HepG2 (cell line): ENCODE results near the gene SMAP2. TPM values are rescaled to one million over a fixed set of nuclear protein-coding genes. Genes with fewer than 3 reads are reported as not detected.

ENCODE experiments used
- ARNTL ChIP-seq: sonication (generic); formaldehyde crosslinking; IDR thresholded peaks from 2 replicates; pipeline ENCODE4 v1.4.0; 2020; ENCODE audit warnings: mild to moderate bottlenecking, missing genetic modification reagents
- DPF2 ChIP-seq: sonication (generic); formaldehyde crosslinking; IDR thresholded peaks from 2 replicates; pipeline ENCODE4 v1.4.0; 2020; ENCODE audit warnings: mild to moderate bottlenecking, low read depth, missing genetic modification reagents, borderline replicate concordance
- EP300 ChIP-seq, 3 experiments: sonication (generic) in 1 of 3; formaldehyde crosslinking in 1 of 3; IDR thresholded peaks; 2 replicates each; pipeline versions ENCODE4 v1.5.1 to v1.6.1; 2011 to 2020; ENCODE audit warnings: low read depth in 2 of 3, low read length in 2 of 3, borderline replicate concordance in 1 of 3, improper control_type of control experiment in 1 of 3, mild to moderate bottlenecking in 1 of 3, missing genetic modification reagents in 1 of 3, moderate library complexity in 1 of 3
- ETV5 ChIP-seq: IDR thresholded peaks from 2 replicates; pipeline ENCODE4 v1.6.1; 2018; ENCODE audit warnings: missing biosample characterization, missing genetic modification reagents, inconsistent platforms, borderline replicate concordance
- FOXJ3 ChIP-seq: sonication (generic); formaldehyde crosslinking; IDR thresholded peaks from 2 replicates; pipeline ENCODE4 v1.4.0; 2020; ENCODE audit warnings: missing genetic modification reagents, mild to moderate bottlenecking, borderline replicate concordance
- GTF3A ChIP-seq: sonication (generic); formaldehyde crosslinking; conservative IDR thresholded peaks from 2 replicates; pipeline ENCODE4 v1.4.0; 2020; ENCODE audit warnings: mild to moderate bottlenecking, missing genetic modification reagents
- GZF1 ChIP-seq: sonication (generic); formaldehyde crosslinking; IDR thresholded peaks from 2 replicates; pipeline ENCODE4 v1.5.1; 2020; ENCODE audit warnings: mild to moderate bottlenecking, missing genetic modification reagents
- JUN ChIP-seq: sonication (generic); formaldehyde crosslinking; IDR thresholded peaks from 2 replicates; pipeline ENCODE4 v1.4.0; 2020; ENCODE audit warnings: mild to moderate bottlenecking, missing genetic modification reagents
- KDM3A ChIP-seq: IDR thresholded peaks from 2 replicates; pipeline ENCODE4 v1.6.1; 2018; ENCODE audit warnings: low read depth, missing compliant biosample characterization
- NFATC3 ChIP-seq: sonication (generic); formaldehyde crosslinking; IDR thresholded peaks from 2 replicates; pipeline ENCODE4 v1.5.1; 2020; ENCODE audit warnings: mild to moderate bottlenecking, missing genetic modification reagents
- POGZ ChIP-seq: sonication (generic); formaldehyde crosslinking; IDR thresholded peaks from 2 replicates; pipeline ENCODE4 v1.4.0; 2020; ENCODE audit warnings: mild to moderate bottlenecking, missing genetic modification reagents
- POLR2AphosphoS5 ChIP-seq: IDR thresholded peaks from 2 replicates; pipeline ENCODE4 v1.6.1; 2012; ENCODE audit warnings: low read depth, low read length
- SMARCE1 ChIP-seq: fragments of 450-650 bp; IDR thresholded peaks from 2 replicates; pipeline ENCODE4 v1.6.1; 2017; ENCODE audit warnings: borderline replicate concordance
- SOX13 ChIP-seq, 3 experiments: fragments of 450-650 bp in 1 of 3; sonication (generic) in 1 of 3; formaldehyde crosslinking in 1 of 3; IDR thresholded peaks in 2 of 3; conservative IDR thresholded peaks in 1 of 3; 2 replicates each; pipeline versions ENCODE4 v1.5.0 to v1.6.1; 2016 to 2020; ENCODE audit warnings: antibody characterized with exemption in 1 of 3, mild to moderate bottlenecking in 1 of 3, missing compliant biosample characterization in 1 of 3, missing genetic modification reagents in 1 of 3, moderate library complexity in 1 of 3
- SYNCRIP ChIP-seq: fragments of 200-400 bp; formaldehyde crosslinking; IDR thresholded peaks from 2 replicates; pipeline ENCODE4 v1.6.1; 2018; ENCODE audit warnings: mild to moderate bottlenecking, low read depth, low read length; ENCODE audit not compliant: insufficient read depth
- TP53 ChIP-seq: sonication (generic); formaldehyde crosslinking; conservative IDR thresholded peaks from 2 replicates; pipeline ENCODE4 v1.4.0; 2020; ENCODE audit warnings: missing genetic modification reagents
- ZNF746 ChIP-seq: sonication (generic); formaldehyde crosslinking; IDR thresholded peaks from 2 replicates; pipeline ENCODE4 v1.8.0; 2022; ENCODE audit warnings: mild to moderate bottlenecking, missing genetic modification reagents
- ZNF761 ChIP-seq: sonication (generic); formaldehyde crosslinking; conservative IDR thresholded peaks from 2 replicates; pipeline ENCODE4 v1.4.0; 2020; ENCODE audit warnings: mild to moderate bottlenecking, missing genetic modification reagents
- ZNF782 ChIP-seq: sonication (generic); formaldehyde crosslinking; IDR thresholded peaks from 2 replicates; pipeline ENCODE4 v1.4.0; 2020; ENCODE audit warnings: missing genetic modification reagents, mild to moderate bottlenecking, borderline replicate concordance
- polyA plus RNA-seq, 8 experiments: library from polyadenylated mRNA; depleted of rRNA in 3 of 8; stranded (reverse) in 7 of 8; unstranded in 1 of 8; fragments of >200 nt; fragmentation: Illumina TruSeq in 4 of 8; extraction: Trizol in 4 of 8; gene quantifications; 2 replicates each; pipeline versions ENCODE4 v1.2.1 to v1.2.3, GENCODE V29; 2011 to 2016; ENCODE audit warnings: low read depth in 4 of 8, missing spikeins in 1 of 8, mixed read lengths in 1 of 8; ENCODE audit not compliant: insufficient read depth in 1 of 8
- total RNA-seq, 5 experiments: library from RNA; depleted of rRNA; stranded (reverse); fragments of >200 nt; fragmentation: Illumina TruSeq; extraction: Trizol; gene quantifications; 2 replicates each; pipeline ENCODE4 v1.2.3, GENCODE V29; 2016; ENCODE audit warnings: low read depth in 1 of 5
- TF ChIP-seq, protein P1 (sequence below): sonication (generic); formaldehyde crosslinking; conservative IDR thresholded peaks from 2 replicates; pipeline ENCODE4 v1.4.0; 2020; ENCODE audit warnings: missing genetic modification reagents
- TF ChIP-seq, protein P2 (sequence below): sonication (generic); formaldehyde crosslinking; IDR thresholded peaks from 2 replicates; pipeline ENCODE4 v1.9.0; 2021; ENCODE audit warnings: missing genetic modification reagents, mild to moderate bottlenecking, borderline replicate concordance
- TF ChIP-seq, protein P3 (sequence below): sonication (generic); formaldehyde crosslinking; IDR thresholded peaks from 2 replicates; pipeline ENCODE4 v1.5.1; 2020; ENCODE audit warnings: missing genetic modification reagents, mild to moderate bottlenecking, borderline replicate concordance
- TF ChIP-seq, protein P4 (sequence below): IDR thresholded peaks from 2 replicates; pipeline ENCODE4 v1.6.1; 2016; ENCODE audit warnings: mild to moderate bottlenecking
- TF ChIP-seq, protein P5 (sequence below): IDR thresholded peaks from 2 replicates; pipeline ENCODE4 v1.6.1; 2016; ENCODE audit warnings: mild to moderate bottlenecking, missing biosample characterization, missing genetic modification reagents

SMAP2 gene
- total and polyA plus RNA-seq, 2 of the 13 experiments (the other 11 are each of a cell fraction or from before 2014, with no cell fraction given) = 19.0 to 22.3 TPM

DNA sequence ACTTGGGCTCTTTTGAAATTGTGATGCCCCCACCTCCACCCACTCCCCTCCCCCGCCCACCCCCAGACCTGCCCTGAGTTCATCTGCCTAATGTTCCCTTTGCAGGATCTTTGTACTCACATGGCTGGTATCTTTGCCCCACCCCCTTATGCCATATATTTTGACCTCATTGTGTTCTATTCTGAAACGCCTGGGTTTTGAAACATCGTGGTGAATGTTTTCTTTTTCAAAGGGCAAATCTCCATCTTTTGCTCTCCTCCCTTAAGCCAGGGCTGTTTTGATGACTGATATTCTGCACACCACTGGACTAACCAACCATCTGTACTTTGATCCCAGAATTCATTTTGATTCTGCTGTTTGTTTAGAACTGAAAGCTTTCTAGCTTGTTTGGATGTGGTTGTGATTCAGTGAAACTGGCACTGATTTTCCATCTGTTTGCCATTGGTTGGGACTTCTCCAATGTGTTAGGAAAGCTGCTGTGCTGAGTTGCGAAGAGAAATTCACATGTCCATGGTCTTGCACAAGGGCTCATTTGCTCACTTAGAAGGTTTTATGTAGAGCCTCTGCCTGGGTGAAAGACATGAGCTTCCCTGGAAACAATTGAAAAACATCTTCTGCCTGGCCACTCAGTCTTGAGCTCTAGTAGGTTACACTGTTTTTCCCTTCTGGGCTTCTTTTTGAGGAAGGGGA is 16.5 kb downstream of the SMAP2 start (continued):
- TF ChIP-seq, protein P1, sequence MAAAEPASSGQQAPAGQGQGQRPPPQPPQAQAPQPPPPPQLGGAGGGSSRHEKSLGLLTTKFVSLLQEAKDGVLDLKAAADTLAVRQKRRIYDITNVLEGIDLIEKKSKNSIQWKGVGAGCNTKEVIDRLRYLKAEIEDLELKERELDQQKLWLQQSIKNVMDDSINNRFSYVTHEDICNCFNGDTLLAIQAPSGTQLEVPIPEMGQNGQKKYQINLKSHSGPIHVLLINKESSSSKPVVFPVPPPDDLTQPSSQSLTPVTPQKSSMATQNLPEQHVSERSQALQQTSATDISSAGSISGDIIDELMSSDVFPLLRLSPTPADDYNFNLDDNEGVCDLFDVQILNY = no peak
- TF ChIP-seq, protein P2, sequence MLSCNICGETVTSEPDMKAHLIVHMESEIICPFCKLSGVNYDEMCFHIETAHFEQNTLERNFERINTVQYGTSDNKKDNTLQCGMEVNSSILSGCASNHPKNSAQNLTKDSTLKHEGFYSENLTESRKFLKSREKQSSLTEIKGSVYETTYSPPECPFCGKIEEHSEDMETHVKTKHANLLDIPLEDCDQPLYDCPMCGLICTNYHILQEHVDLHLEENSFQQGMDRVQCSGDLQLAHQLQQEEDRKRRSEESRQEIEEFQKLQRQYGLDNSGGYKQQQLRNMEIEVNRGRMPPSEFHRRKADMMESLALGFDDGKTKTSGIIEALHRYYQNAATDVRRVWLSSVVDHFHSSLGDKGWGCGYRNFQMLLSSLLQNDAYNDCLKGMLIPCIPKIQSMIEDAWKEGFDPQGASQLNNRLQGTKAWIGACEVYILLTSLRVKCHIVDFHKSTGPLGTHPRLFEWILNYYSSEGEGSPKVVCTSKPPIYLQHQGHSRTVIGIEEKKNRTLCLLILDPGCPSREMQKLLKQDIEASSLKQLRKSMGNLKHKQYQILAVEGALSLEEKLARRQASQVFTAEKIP (CRISPR knock-in tag) = no peak
- TF ChIP-seq SMARCE1 (no peak), ZNF761 (CRISPR knock-in tag) (no peak), FOXJ3 (CRISPR knock-in tag) (peak; percentile 87), KDM3A (CRISPR knock-in tag) (no peak), JUN (CRISPR knock-in tag) (no peak), ARNTL (CRISPR knock-in tag) (peak; percentile 57), TP53 (CRISPR knock-in tag) (no peak), GTF3A (no peak), EP300 (IDR thresholded peaks at IDR 0.05; ENCODE audit: low read depth in 2 of 2, low read length in 2 of 2) (peak in 1 of 2 experiments; percentile 79; a peak in 2 of 4 replicates), EP300 (CRISPR knock-in tag; IDR thresholded peaks at IDR 0.05; ENCODE audit: borderline replicate concordance) (peak; percentile 53; the same call in 1 of the 2 replicates), ETV5 (CRISPR knock-in tag) (peak; percentile 39; the same call in 1 of the 2 replicates), POGZ (peak; percentile 74), SOX13 (IDR thresholded peaks at IDR 0.05) (peak; percentile 42; the same call in 1 of the 2 replicates), SOX13 (CRISPR knock-in tag; conservative IDR thresholded peaks at IDR 0.05 in 1 of 2, IDR thresholded peaks at IDR 0.05 in 1 of 2) (peak in 1 of 2 experiments; percentile 83; a peak in 2 of 4 replicates), GZF1 (CRISPR knock-in tag) (no peak), SYNCRIP (no peak), DPF2 (CRISPR knock-in tag) (0 out of 2 replicates have a peak, but pooled peaks have one; percentile 55), ZNF782 (CRISPR knock-in tag) (no peak), NFATC3 (no peak), ZNF746 (CRISPR knock-in tag) (no peak; the same call in 1 of the 2 replicates), POLR2AphosphoS5 (no peak)
- TF ChIP-seq, protein P3, sequence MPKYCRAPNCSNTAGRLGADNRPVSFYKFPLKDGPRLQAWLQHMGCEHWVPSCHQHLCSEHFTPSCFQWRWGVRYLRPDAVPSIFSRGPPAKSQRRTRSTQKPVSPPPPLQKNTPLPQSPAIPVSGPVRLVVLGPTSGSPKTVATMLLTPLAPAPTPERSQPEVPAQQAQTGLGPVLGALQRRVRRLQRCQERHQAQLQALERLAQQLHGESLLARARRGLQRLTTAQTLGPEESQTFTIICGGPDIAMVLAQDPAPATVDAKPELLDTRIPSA (CRISPR knock-in tag) = no peak
- TF ChIP-seq, protein P4, sequence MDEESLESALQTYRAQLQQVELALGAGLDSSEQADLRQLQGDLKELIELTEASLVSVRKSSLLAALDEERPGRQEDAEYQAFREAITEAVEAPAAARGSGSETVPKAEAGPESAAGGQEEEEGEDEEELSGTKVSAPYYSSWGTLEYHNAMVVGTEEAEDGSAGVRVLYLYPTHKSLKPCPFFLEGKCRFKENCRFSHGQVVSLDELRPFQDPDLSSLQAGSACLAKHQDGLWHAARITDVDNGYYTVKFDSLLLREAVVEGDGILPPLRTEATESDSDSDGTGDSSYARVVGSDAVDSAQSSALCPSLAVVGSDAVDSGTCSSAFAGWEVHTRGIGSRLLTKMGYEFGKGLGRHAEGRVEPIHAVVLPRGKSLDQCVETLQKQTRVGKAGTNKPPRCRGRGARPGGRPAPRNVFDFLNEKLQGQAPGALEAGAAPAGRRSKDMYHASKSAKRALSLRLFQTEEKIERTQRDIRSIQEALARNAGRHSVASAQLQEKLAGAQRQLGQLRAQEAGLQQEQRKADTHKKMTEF (CRISPR knock-in tag) = peak; percentile 71; the same call in 1 of the 2 replicates
- TF ChIP-seq, protein P5, sequence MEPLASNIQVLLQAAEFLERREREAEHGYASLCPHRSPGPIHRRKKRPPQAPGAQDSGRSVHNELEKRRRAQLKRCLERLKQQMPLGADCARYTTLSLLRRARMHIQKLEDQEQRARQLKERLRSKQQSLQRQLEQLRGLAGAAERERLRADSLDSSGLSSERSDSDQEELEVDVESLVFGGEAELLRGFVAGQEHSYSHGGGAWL = no peak
